ENCODE results near the gene PASD1.

Gene PASD1

DNA sequence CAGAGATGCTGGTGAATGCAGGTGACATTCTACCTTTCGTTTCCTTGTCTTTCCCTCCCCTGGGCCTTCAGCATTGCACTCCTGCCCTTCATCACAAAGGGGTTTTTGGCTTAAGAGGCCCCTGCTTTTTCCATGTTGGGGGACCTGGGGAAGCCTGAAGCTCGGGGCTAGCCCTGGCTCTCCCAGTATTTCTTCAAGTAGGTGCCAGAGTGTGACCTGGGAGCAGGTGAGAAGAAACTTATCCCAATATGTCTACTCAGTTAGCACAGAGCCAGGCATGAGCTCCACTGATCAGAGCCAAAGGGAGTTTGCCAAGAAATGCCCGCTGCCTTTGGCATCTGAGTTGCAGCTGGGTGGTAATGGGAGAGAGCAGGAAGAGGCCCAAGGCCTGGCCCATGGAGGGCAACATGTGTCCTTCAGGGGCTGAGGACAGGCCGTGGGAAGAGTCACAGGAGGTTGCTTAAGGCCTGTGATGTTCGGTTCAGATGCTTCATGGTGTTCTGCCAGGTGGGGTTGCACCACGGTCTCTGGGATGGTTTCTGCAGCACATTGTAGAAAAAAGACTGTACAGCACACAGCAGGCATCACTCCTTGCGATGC, 139.4 kb downstream of the PASD1 start:
- Histone ChIP-seq H3K27ac (no peak overlapping the region), H4K20me1 (ENCODE audit: insufficient read depth) (no peaks in the 10 kb centered on the region)

GRCh38 chrX:151703487-151703886, 140.0 kb downstream of the PASD1 start:
- Histone ChIP-seq H3K27ac (no peak overlapping the region), H3K4me1 (ENCODE audit: low read depth, poor library complexity, severe bottlenecking) (no peaks in the 10 kb centered on the region), H3K79me2 (ENCODE audit: insufficient read depth, low read depth) (no peaks in the 10 kb centered on the region), H3K9ac (no peak overlapping the region), H3K4me3 (IDR thresholded peaks at IDR 0.05; ENCODE audit: insufficient read depth, low read depth, low read length) (no peak overlapping the region), H3K4me2 (no peak overlapping the region), H3K36me3 (ENCODE audit: insufficient read depth) (no peaks in the 10 kb centered on the region), H3K27me3 (ENCODE audit: insufficient read depth, low read depth) (no peaks in the 10 kb centered on the region), H2AFZ (ENCODE audit: low read depth) (no peak overlapping the region), H4K20me1 (ENCODE audit: insufficient read depth) (no peaks in the 10 kb centered on the region)
- TF ChIP-seq, protein P1, sequence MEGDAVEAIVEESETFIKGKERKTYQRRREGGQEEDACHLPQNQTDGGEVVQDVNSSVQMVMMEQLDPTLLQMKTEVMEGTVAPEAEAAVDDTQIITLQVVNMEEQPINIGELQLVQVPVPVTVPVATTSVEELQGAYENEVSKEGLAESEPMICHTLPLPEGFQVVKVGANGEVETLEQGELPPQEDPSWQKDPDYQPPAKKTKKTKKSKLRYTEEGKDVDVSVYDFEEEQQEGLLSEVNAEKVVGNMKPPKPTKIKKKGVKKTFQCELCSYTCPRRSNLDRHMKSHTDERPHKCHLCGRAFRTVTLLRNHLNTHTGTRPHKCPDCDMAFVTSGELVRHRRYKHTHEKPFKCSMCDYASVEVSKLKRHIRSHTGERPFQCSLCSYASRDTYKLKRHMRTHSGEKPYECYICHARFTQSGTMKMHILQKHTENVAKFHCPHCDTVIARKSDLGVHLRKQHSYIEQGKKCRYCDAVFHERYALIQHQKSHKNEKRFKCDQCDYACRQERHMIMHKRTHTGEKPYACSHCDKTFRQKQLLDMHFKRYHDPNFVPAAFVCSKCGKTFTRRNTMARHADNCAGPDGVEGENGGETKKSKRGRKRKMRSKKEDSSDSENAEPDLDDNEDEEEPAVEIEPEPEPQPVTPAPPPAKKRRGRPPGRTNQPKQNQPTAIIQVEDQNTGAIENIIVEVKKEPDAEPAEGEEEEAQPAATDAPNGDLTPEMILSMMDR (conservative IDR thresholded peaks at IDR 0.05; ENCODE audit: low read depth, low read length) = no peak

More for the DNA sequence above, 139.4 kb downstream of the PASD1 start:
- Histone ChIP-seq H3K79me2 (ENCODE audit: insufficient read depth, low read depth) (no peaks in the 10 kb centered on the region), H3K9ac (no peak overlapping the region), H3K4me1 (ENCODE audit: low read depth, poor library complexity, severe bottlenecking) (no peaks in the 10 kb centered on the region), H3K4me3 (IDR thresholded peaks at IDR 0.05; ENCODE audit: insufficient read depth, low read depth, low read length) (no peak overlapping the region), H3K4me2 (no peak overlapping the region), H2AFZ (ENCODE audit: low read depth) (no peak overlapping the region), H3K27me3 (ENCODE audit: insufficient read depth, low read depth) (no peaks in the 10 kb centered on the region), H3K36me3 (ENCODE audit: insufficient read depth) (no peaks in the 10 kb centered on the region)
- TF ChIP-seq, protein P1 (conservative IDR thresholded peaks at IDR 0.05; ENCODE audit: low read depth, low read length) = no peak

DNA sequence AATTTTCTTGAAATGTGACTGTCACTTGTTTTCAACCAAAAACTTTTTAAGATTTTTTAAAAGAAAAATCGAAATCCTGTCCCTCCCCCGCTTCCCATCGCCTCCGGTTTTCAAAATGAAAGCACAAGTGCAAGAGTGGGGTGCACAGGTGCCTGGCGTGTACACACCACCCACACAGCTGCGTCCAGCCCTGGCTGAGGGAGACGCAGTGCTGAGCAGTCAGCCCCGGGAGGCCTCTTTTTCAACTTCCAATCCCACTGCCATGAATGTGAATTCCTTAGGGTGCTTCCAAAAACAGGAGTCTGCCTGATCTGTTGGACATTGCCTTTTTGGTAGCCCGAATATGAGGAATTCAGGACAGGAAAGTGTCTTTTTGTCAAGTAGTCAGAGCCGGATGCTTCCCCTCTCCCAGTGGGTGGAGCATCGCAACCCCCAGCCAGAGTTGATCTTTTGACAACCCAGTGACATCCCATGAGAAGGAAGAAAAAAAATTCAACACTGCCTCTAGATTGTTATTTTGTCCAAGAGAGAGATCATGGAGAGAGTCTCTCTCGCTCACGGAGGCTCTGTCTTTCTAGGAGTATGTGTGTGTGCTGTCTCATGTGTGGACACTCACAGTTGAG, 140.7 kb downstream of the PASD1 start:
- H3K79me2 ChIP-seq (ENCODE audit: insufficient read depth, low read depth) = no peaks in the 10 kb centered on the region
- H3K4me3 ChIP-seq (IDR thresholded peaks at IDR 0.05; ENCODE audit: insufficient read depth, low read depth, low read length) = no peak overlapping the region
- H3K27ac ChIP-seq = no peak overlapping the region
- H3K4me1 ChIP-seq (ENCODE audit: low read depth, poor library complexity, severe bottlenecking) = no peaks in the 10 kb centered on the region
- H2AFZ ChIP-seq (ENCODE audit: low read depth) = no peak overlapping the region
- no peaks in the 10 kb centered on the region for H4K20me1 ChIP-seq (ENCODE audit: insufficient read depth)
- TF ChIP-seq, protein P1 (conservative IDR thresholded peaks at IDR 0.05; ENCODE audit: low read depth, low read length) = no peak
- H3K36me3 ChIP-seq (ENCODE audit: insufficient read depth) = no peaks in the 10 kb centered on the region
- no peak overlapping the region for H3K9ac ChIP-seq
- H3K27me3 ChIP-seq (ENCODE audit: insufficient read depth, low read depth) = no peaks in the 10 kb centered on the region
- H3K4me2 ChIP-seq = no peak overlapping the region

- TF ChIP-seq, protein P1 (conservative IDR thresholded peaks at IDR 0.05; ENCODE audit: low read depth, low read length) = no peak
Measured at GRCh38 chrX:151708821-151709220, 145.3 kb downstream of the PASD1 start.

More at GRCh38 chrX:151708821-151709220, 145.3 kb downstream of the PASD1 start:
- no peak overlapping the region for H2AFZ ChIP-seq (ENCODE audit: low read depth)
- no peaks in the 10 kb centered on the region for H3K4me1 ChIP-seq (ENCODE audit: low read depth, poor library complexity, severe bottlenecking)
- H3K27me3 ChIP-seq (ENCODE audit: insufficient read depth, low read depth) = no peaks in the 10 kb centered on the region
- no peak overlapping the region for H3K4me3 ChIP-seq (IDR thresholded peaks at IDR 0.05; ENCODE audit: insufficient read depth, low read depth, low read length)
- H3K36me3 ChIP-seq (ENCODE audit: insufficient read depth) = no peaks in the 10 kb centered on the region
- no peak overlapping the region for H3K9ac ChIP-seq
- H4K20me1 ChIP-seq (ENCODE audit: insufficient read depth) = no peaks in the 10 kb centered on the region
- H3K27ac ChIP-seq = no peak overlapping the region
- H3K79me2 ChIP-seq (ENCODE audit: insufficient read depth, low read depth) = no peaks in the 10 kb centered on the region
- H3K4me2 ChIP-seq = no peak overlapping the region

All from KMS-11 (cell line).